ENCODE data around the gene GRK2. TPM values are rescaled to one million over a fixed set of nuclear protein-coding genes. Genes with fewer than 3 reads are reported as not detected.

Gene GRK2
- total and polyA plus RNA-seq, 9 of the 15 experiments (the other 6 are each of a cell fraction or from before 2014, with no cell fraction given), result 0.24 to 95.8 (median 56.5) TPM

DNA sequence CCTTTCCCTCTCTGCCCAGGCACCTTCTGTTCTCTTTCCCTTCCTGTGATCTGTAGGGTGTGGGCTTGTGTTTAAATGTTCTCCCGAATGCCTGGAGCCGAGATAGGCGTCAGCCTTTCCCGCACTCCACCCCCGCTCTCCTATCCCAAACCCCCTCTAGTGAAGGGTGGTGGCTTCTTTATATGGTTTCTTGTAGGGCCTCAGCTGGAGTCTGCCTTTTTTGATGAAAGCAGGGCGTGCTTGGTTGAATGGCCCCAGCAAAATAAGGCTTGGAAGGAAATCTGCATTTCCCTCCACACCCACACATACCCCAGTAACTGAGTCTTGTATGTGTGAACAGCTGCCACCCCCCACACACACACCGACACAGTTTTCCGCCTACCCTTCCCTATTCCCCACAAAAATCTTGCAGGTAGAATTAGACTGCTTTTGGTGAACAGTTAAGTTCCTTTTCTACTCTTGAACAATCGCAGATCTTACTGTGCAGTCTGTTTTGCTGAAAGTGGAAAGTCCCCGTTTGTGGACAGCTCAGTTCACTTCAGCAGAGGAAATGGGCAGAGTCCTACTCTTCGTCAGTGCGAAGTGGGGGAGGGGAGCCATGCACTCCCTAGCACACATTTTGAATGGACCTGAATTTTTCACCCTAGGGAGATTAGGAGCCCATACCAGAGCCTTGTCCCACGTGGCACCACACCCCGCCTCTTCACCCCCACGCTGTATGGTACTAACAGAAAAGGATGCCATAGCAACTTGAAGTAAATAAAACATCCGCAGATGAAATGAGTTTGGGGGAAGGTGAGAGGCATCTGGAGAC lies 25.5 kb upstream of the GRK2 start (continued):
- TF ChIP-seq, protein P1, sequence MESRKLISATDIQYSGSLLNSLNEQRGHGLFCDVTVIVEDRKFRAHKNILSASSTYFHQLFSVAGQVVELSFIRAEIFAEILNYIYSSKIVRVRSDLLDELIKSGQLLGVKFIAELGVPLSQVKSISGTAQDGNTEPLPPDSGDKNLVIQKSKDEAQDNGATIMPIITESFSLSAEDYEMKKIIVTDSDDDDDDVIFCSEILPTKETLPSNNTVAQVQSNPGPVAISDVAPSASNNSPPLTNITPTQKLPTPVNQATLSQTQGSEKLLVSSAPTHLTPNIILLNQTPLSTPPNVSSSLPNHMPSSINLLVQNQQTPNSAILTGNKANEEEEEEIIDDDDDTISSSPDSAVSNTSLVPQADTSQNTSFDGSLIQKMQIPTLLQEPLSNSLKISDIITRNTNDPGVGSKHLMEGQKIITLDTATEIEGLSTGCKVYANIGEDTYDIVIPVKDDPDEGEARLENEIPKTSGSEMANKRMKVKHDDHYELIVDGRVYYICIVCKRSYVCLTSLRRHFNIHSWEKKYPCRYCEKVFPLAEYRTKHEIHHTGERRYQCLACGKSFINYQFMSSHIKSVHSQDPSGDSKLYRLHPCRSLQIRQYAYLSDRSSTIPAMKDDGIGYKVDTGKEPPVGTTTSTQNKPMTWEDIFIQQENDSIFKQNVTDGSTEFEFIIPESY (CRISPR knock-in tag; IDR thresholded peaks at IDR 0.05), result no peak
- TF ChIP-seq YBX1 (IDR thresholded peaks at IDR 0.05) (no peak), NR2C1 (IDR thresholded peaks at IDR 0.05) (no peak), NR2C1 (tag; IDR thresholded peaks at IDR 0.05) (no peak), NFE2L1 (tag; IDR thresholded peaks at IDR 0.05; ENCODE audit: borderline replicate concordance, low read depth) (no peak), CREB1 (IDR thresholded peaks at IDR 0.05) (no peak), CREB1 (CRISPR knock-in tag; IDR thresholded peaks at IDR 0.05) (no peak)
- TF ChIP-seq, protein P2, sequence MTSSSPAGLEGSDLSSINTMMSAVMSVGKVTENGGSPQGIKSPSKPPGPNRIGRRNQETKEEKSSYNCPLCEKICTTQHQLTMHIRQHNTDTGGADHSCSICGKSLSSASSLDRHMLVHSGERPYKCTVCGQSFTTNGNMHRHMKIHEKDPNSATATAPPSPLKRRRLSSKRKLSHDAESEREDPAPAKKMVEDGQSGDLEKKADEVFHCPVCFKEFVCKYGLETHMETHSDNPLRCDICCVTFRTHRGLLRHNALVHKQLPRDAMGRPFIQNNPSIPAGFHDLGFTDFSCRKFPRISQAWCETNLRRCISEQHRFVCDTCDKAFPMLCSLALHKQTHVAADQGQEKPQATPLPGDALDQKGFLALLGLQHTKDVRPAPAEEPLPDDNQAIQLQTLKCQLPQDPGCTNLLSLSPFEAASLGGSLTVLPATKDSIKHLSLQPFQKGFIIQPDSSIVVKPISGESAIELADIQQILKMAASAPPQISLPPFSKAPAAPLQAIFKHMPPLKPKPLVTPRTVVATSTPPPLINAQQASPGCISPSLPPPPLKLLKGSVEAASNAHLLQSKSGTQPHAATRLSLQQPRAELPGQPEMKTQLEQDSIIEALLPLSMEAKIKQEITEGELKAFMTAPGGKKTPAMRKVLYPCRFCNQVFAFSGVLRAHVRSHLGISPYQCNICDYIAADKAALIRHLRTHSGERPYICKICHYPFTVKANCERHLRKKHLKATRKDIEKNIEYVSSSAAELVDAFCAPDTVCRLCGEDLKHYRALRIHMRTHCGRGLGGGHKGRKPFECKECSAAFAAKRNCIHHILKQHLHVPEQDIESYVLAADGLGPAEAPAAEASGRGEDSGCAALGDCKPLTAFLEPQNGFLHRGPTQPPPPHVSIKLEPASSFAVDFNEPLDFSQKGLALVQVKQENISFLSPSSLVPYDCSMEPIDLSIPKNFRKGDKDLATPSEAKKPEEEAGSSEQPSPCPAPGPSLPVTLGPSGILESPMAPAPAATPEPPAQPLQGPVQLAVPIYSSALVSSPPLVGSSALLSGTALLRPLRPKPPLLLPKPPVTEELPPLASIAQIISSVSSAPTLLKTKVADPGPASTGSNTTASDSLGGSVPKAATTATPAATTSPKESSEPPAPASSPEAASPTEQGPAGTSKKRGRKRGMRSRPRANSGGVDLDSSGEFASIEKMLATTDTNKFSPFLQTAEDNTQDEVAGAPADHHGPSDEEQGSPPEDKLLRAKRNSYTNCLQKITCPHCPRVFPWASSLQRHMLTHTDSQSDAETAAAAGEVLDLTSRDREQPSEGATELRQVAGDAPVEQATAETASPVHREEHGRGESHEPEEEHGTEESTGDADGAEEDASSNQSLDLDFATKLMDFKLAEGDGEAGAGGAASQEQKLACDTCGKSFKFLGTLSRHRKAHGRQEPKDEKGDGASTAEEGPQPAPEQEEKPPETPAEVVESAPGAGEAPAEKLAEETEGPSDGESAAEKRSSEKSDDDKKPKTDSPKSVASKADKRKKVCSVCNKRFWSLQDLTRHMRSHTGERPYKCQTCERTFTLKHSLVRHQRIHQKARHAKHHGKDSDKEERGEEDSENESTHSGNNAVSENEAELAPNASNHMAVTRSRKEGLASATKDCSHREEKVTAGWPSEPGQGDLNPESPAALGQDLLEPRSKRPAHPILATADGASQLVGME (CRISPR knock-in tag; IDR thresholded peaks at IDR 0.05), result no peak
- TF ChIP-seq, protein P3, sequence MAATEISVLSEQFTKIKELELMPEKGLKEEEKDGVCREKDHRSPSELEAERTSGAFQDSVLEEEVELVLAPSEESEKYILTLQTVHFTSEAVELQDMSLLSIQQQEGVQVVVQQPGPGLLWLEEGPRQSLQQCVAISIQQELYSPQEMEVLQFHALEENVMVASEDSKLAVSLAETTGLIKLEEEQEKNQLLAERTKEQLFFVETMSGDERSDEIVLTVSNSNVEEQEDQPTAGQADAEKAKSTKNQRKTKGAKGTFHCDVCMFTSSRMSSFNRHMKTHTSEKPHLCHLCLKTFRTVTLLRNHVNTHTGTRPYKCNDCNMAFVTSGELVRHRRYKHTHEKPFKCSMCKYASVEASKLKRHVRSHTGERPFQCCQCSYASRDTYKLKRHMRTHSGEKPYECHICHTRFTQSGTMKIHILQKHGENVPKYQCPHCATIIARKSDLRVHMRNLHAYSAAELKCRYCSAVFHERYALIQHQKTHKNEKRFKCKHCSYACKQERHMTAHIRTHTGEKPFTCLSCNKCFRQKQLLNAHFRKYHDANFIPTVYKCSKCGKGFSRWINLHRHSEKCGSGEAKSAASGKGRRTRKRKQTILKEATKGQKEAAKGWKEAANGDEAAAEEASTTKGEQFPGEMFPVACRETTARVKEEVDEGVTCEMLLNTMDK (IDR thresholded peaks at IDR 0.05; ENCODE audit: borderline replicate concordance, insufficient read depth, low read depth, low read length, poor library complexity, severe bottlenecking), result no peak
- TF ChIP-seq, protein P4, sequence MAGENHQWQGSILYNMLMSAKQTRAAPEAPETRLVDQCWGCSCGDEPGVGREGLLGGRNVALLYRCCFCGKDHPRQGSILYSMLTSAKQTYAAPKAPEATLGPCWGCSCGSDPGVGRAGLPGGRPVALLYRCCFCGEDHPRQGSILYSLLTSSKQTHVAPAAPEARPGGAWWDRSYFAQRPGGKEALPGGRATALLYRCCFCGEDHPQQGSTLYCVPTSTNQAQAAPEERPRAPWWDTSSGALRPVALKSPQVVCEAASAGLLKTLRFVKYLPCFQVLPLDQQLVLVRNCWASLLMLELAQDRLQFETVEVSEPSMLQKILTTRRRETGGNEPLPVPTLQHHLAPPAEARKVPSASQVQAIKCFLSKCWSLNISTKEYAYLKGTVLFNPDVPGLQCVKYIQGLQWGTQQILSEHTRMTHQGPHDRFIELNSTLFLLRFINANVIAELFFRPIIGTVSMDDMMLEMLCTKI (IDR thresholded peaks at IDR 0.05; ENCODE audit: partially characterized antibody), result no peak
- TF ChIP-seq, protein P5, sequence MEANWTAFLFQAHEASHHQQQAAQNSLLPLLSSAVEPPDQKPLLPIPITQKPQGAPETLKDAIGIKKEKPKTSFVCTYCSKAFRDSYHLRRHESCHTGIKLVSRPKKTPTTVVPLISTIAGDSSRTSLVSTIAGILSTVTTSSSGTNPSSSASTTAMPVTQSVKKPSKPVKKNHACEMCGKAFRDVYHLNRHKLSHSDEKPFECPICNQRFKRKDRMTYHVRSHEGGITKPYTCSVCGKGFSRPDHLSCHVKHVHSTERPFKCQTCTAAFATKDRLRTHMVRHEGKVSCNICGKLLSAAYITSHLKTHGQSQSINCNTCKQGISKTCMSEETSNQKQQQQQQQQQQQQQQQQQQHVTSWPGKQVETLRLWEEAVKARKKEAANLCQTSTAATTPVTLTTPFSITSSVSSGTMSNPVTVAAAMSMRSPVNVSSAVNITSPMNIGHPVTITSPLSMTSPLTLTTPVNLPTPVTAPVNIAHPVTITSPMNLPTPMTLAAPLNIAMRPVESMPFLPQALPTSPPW (CRISPR knock-in tag; IDR thresholded peaks at IDR 0.05), result peak; percentile 72

Measured in K562 (cell line).